ENCODE results near the gene ARHGAP9. TPM values are rescaled to one million over a fixed set of nuclear protein-coding genes. Genes with fewer than 3 reads are reported as not detected.

ARHGAP9 gene
- total RNA-seq, 2 donors from 2014 or later: 1.3 to 1.6 TPM

- no peaks in the 10 kb centered on the region for H3K36me3 ChIP-seq (ENCODE audit: control insufficient read depth, insufficient read depth, low read length)
- Mint-ChIP-seq H3K9me3 (no peaks in the 10 kb centered on the region), H3K36me3 (ENCODE audit: low read depth) (no peaks in the 10 kb centered on the region), H3K4me3 (no peak overlapping the region), H3K27ac (no peak overlapping the region), H3K27me3 (ENCODE audit: insufficient read depth) (no peaks in the 10 kb centered on the region), H3K4me1 (peaks cover 23% of the 10 kb centered on the region)
- no peaks in the 10 kb centered on the region for H3K9me3 ChIP-seq (ENCODE audit: control insufficient read depth, low read length)
- peaks cover 6% of the 10 kb centered on the region for H3K4me1 ChIP-seq (ENCODE audit: control insufficient read depth, insufficient read depth, low read length)
- TF ChIP-seq, protein P1, sequence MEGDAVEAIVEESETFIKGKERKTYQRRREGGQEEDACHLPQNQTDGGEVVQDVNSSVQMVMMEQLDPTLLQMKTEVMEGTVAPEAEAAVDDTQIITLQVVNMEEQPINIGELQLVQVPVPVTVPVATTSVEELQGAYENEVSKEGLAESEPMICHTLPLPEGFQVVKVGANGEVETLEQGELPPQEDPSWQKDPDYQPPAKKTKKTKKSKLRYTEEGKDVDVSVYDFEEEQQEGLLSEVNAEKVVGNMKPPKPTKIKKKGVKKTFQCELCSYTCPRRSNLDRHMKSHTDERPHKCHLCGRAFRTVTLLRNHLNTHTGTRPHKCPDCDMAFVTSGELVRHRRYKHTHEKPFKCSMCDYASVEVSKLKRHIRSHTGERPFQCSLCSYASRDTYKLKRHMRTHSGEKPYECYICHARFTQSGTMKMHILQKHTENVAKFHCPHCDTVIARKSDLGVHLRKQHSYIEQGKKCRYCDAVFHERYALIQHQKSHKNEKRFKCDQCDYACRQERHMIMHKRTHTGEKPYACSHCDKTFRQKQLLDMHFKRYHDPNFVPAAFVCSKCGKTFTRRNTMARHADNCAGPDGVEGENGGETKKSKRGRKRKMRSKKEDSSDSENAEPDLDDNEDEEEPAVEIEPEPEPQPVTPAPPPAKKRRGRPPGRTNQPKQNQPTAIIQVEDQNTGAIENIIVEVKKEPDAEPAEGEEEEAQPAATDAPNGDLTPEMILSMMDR (conservative IDR thresholded peaks at IDR 0.05): no peak
- H3K27me3 ChIP-seq (ENCODE audit: control insufficient read depth, insufficient read depth, low read length, poor library complexity, severe bottlenecking): no peaks in the 10 kb centered on the region
- H3K9ac ChIP-seq (ENCODE audit: extremely low read depth, low read length, poor library complexity, severe bottlenecking): no peak overlapping the region
- no peak overlapping the region for H3K27ac ChIP-seq (ENCODE audit: low read depth, low read length)
- 88 to 90% methylated on average over 3 of the region's 3 CpGs for WGBS, 2 experiments (ENCODE audit: insufficient coverage in 1 of 2, insufficient read length in 1 of 2)
- no peak overlapping the region for H3K4me3 ChIP-seq (ENCODE audit: low read length)
- peak; percentile 6 for DNase-seq
These were observed 46.3 kb downstream of the ARHGAP9 start for GRCh38 chr12:57433370-57433769.

DNA sequence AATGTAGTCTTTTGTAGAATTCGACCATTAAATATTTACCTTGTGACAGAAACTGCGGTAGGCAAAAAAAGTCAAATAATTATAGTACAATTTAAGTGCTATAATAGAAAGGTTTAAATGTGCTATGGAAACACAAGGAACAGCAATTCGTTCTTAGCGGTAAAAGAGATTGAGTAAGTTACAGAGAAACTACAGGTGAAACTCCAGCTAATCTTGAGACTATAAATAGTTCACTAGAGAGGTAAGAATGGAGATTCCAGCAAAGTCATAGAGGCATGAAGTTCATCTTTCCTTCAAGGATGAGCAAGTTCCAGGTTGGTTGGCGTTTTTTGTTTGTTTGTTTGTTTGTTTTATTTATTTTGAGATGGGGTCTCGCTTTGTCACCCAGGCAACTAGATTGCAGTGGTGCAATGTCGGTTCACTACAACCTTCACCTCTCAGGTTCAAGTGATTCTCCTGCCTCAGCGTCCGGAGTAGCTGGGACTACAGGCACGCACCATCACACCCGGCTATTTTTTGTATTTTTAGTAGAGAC, 47.9 kb downstream of the ARHGAP9 start:
- Mint-ChIP-seq H3K36me3 (ENCODE audit: low read depth) (peaks cover under 1% of the 10 kb centered on the region), H3K27me3 (ENCODE audit: insufficient read depth) (no peaks in the 10 kb centered on the region), H3K4me3 (peak overlapping the region; percentile 80), H3K9me3 (no peaks in the 10 kb centered on the region), H3K27ac (peak overlapping the region; percentile 96), H3K4me1 (peaks cover 25% of the 10 kb centered on the region)
- no peaks in the 10 kb centered on the region for H3K9me3 ChIP-seq (ENCODE audit: control insufficient read depth, low read length)
- DNase-seq: peak; percentile 34
- H3K9ac ChIP-seq (ENCODE audit: extremely low read depth, low read length, poor library complexity, severe bottlenecking): peak overlapping the region; percentile 79
- no peaks in the 10 kb centered on the region for H3K36me3 ChIP-seq (ENCODE audit: control insufficient read depth, insufficient read depth, low read length)
- H3K4me1 ChIP-seq (ENCODE audit: control insufficient read depth, insufficient read depth, low read length): peaks cover 6% of the 10 kb centered on the region
- no peaks in the 10 kb centered on the region for H3K27me3 ChIP-seq (ENCODE audit: control insufficient read depth, insufficient read depth, low read length, poor library complexity, severe bottlenecking)
- H3K4me3 ChIP-seq (ENCODE audit: low read length): peak overlapping the region; percentile 82
- TF ChIP-seq, protein P1 (conservative IDR thresholded peaks at IDR 0.05): no peak
- no peak overlapping the region for H3K27ac ChIP-seq (ENCODE audit: low read depth, low read length)
- 95 to 100% methylated on average over 4 to 10 of the region's 11 CpGs for WGBS, 2 experiments (ENCODE audit: insufficient coverage in 1 of 2, insufficient read length in 1 of 2)

GRCh38 chr12:57430931-57431566, 48.6 kb downstream of the ARHGAP9 start, which contains the start of gene R3HDM2:
R3HDM2 (minus strand) TSS chr12:57431043; CDS start chr12:57310428, 120,615 bp downstream.
- H3K27ac ChIP-seq (ENCODE audit: low read depth, low read length): peak within 1 kb of the TSS; percentile 83
- Mint-ChIP-seq H3K9me3 (no peaks in the 10 kb centered on the region), H3K4me3 (peak within 1 kb of the TSS; percentile 80), H3K36me3 (ENCODE audit: low read depth) (peaks cover 6% of the 10 kb centered on the region), H3K27me3 (ENCODE audit: insufficient read depth) (no peaks in the 10 kb centered on the region), H3K27ac (peak within 1 kb of the TSS; percentile 96), H3K4me1 (peaks cover 25% of the 10 kb centered on the region)
- peak within 1 kb of the TSS; percentile 92 for H3K4me3 ChIP-seq (ENCODE audit: low read length)
- peaks cover 6% of the 10 kb centered on the region for H3K4me1 ChIP-seq (ENCODE audit: control insufficient read depth, insufficient read depth, low read length)
- WGBS, 2 experiments (ENCODE audit: insufficient coverage in 1 of 2, insufficient read length in 1 of 2): 9 to 74% methylated on average over 5 to 40 of the region's 41 CpGs
- H3K36me3 ChIP-seq (ENCODE audit: control insufficient read depth, insufficient read depth, low read length): no peaks in the 10 kb centered on the region
- TF ChIP-seq, protein P1 (conservative IDR thresholded peaks at IDR 0.05): no peak
- no peaks in the 10 kb centered on the region for H3K9me3 ChIP-seq (ENCODE audit: control insufficient read depth, low read length)
- peak; percentile 99 for DNase-seq
- H3K27me3 ChIP-seq (ENCODE audit: control insufficient read depth, insufficient read depth, low read length, poor library complexity, severe bottlenecking): no peaks in the 10 kb centered on the region
- H3K9ac ChIP-seq (ENCODE audit: extremely low read depth, low read length, poor library complexity, severe bottlenecking): peak within 1 kb of the TSS; percentile 79

Measured in endodermal cell (in vitro differentiated cells).